Camera-type eye (tissue), 1 donor: ENCODE measurements around the gene PLEKHH1. TPM values are rescaled to one million over a fixed set of nuclear protein-coding genes. Genes with fewer than 3 reads are reported as not detected.

ENCODE experiments used
- total RNA-seq: library from RNA; depleted of rRNA; stranded (reverse); fragments of >200 nt; gene quantifications from one replicate; pipeline ENCODE4 v1.2.3, GENCODE V29; 2014

PLEKHH1 gene
- 25.3 TPM for total RNA-seq

GRCh38 chr14:67532998-67533753 is at the start of gene PLEKHH1:
Gene PLEKHH1, plus strand, starts transcription at chr14:67533290. Its CDS starts 8,578 bp downstream, at chr14:67541868.

DNA sequence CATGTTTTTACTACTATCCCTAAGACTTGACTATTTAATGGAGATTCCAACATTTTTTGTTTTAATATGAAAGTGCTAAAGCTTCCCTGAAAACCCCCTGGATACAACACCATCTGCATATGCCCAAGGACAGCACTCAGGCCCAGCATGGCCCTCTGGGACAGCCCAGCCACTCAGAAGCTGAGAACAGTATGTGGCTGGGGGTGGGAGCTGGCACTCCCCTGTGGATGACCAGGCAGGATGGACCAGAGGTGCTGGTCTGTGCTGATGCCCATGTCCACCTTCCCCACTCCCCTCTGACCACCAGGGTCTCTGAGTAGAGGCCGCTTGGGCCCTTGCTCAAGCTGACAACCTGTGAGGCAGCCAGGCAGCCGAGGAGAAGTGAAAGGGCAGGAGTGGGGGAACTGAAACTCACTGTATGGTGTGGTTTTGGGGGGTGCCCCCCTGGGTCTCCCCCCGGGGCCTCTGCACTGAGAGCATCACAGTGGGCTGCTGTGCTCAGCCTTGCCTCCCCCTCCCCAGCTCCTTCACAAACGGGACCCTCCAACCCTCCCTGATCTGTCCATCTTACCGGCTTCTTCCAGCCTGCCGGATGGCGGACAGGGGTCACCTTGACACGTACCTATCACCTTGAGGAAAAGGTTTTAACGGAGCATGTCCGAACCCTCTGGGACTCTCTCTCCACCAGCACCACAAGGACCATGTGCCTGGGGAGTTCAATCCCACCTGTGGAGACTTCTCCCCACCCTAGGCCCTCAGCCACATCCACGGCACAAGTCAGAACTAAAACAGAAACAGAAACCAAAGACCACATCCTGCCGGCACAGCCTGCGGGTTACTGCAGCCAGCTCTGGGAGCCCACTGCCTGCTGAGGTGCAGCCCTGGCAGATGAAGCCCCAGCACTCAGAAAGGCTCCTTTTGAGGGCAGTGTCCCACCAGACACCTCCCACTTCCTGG is 44.9 kb upstream of the PLEKHH1 start, which contains the start of gene TMEM229B:
Gene TMEM229B (minus strand): TSS at position 785 of the 957 bp plus-strand sequence. CDS start 14,798 bp downstream, outside the sequence.

DNA sequence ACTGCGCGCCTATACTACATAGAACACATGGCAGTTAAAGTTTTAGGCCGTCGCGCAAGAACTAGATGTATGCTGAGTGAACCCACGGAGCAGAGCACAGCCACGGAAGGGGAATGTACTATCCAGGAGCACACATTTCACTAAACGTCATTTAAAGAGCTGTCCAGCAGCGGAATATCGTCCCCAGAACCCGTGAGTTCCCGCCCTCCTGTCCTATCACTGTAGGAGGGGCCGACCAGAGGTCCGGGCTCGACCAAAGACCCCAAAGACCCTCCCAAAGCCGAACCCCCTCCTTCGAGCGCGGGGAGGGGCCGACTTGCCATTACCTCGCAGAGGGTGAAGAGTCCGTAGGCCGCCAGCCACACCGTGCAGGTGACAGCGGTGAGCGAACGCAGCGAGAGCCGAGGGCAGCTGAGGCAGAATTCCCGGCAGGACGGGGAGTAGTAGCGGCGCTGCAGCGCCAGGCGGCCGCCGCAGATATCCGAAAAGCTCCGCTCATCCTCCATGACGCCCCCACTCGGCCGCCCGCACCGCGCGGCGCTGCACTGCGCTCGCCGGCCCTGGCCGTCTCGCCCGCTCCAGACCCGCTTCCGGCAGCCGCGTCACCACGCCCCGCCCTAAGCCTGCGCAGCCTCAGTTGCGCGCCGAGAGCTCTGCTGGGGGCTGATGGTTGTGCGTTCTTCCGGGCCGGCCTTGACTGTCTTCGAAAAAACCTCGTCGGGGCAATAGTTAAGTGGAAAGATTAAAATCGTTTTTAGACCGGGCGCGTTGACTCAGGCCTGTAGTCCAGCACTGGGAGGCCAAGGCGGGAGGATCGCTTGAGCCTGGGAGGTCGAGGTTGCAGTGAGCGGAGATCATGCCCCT is 66.8 kb downstream of the PLEKHH1 start, which contains the start of gene PIGH:
Gene PIGH (minus strand): TSS at position 571 of the 864 bp plus-strand sequence. CDS start 65 bp downstream, at position 506.

GRCh38 chr14:67619446-67620216 is 86.5 kb downstream of the PLEKHH1 start, which contains the start of gene ARG2:
Gene ARG2, plus strand, starts transcription at chr14:67619920. Its CDS starts 58 bp downstream, at chr14:67619978.

Other genes with a start within 250 kb of the PLEKHH1 start
- 117 TPM for gene ATP6V1D, start 173.5 kb upstream of the PLEKHH1 start, total RNA-seq
- 107 TPM for gene EIF2S1, start 173.0 kb upstream of the PLEKHH1 start, total RNA-seq
- gene PLEK2, start 121.1 kb upstream of the PLEKHH1 start, total RNA-seq, result 3.0 TPM
- gene TMEM229B, start 44.6 kb upstream of the PLEKHH1 start, total RNA-seq, result 7.0 TPM
- gene PIGH, start 67.0 kb downstream of the PLEKHH1 start, total RNA-seq, result 22.9 TPM
- 7.3 TPM for gene ARG2, start 86.6 kb downstream of the PLEKHH1 start, total RNA-seq
- 49.5 TPM for gene VTI1B, start 141.3 kb downstream of the PLEKHH1 start, total RNA-seq
- 98.0 TPM for gene RDH11, start 162.5 kb downstream of the PLEKHH1 start, total RNA-seq
- gene RDH12, start 168.6 kb downstream of the PLEKHH1 start, total RNA-seq, result 2.6 TPM